GM21786 (cell line): ENCODE measurements around the gene ESR1.
"Not testable (repeated sequence)": the region's sequence is repeated elsewhere in the genome, so short reads cannot be mapped to it uniquely, and the experiment has no call there.

ENCODE experiments used
- ATAC-seq: cut with Tn5 transposase; IDR thresholded peaks from one replicate; pipeline ENCODE4 v1.9.1; 2021; ENCODE audit not compliant: unreplicated experiment

The ESR1 gene

GRCh38 chr6:151964412-151964811 is 156.9 kb downstream of the ESR1 start:
- ATAC-seq, result not testable (repeated sequence)

GRCh38 chr6:151974061-151974617 is 166.7 kb downstream of the ESR1 start:
- ATAC-seq, result no peak

- ATAC-seq, result no peak
Measured at GRCh38 chr6:151975795-151976194, 168.3 kb downstream of the ESR1 start.

- not testable (repeated sequence) for ATAC-seq
Measured at GRCh38 chr6:151988199-151988598, 180.7 kb downstream of the ESR1 start.

GRCh38 chr6:151992091-151992490 is 184.6 kb downstream of the ESR1 start:
- ATAC-seq, result no peak

- ATAC-seq, result no peak
Measured at GRCh38 chr6:151993364-151993763, 185.9 kb downstream of the ESR1 start.

- ATAC-seq, result no peak
Measured at GRCh38 chr6:151998784-151999183, 191.3 kb downstream of the ESR1 start.

- ATAC-seq, result no peak
Measured at GRCh38 chr6:151999194-151999593, 191.7 kb downstream of the ESR1 start.

GRCh38 chr6:152001408-152001807 is 193.9 kb downstream of the ESR1 start:
- ATAC-seq, result no peak

GRCh38 chr6:152002306-152002705 is 194.8 kb downstream of the ESR1 start:
- no peak for ATAC-seq

GRCh38 chr6:152004036-152004566 is 196.6 kb downstream of the ESR1 start:
- ATAC-seq, result no peak

GRCh38 chr6:152004896-152005295 is 197.4 kb downstream of the ESR1 start:
- no peak for ATAC-seq

- no peak for ATAC-seq
Measured at GRCh38 chr6:152008779-152009178, 201.3 kb downstream of the ESR1 start.

GRCh38 chr6:152012227-152012626 is 204.7 kb downstream of the ESR1 start:
- no peak for ATAC-seq

- ATAC-seq, result no peak
Measured at GRCh38 chr6:152018876-152019275, 211.4 kb downstream of the ESR1 start.

GRCh38 chr6:152022303-152022702 is 214.8 kb downstream of the ESR1 start:
- ATAC-seq, result no peak

GRCh38 chr6:152023613-152024012 is 216.1 kb downstream of the ESR1 start:
- no peak for ATAC-seq

GRCh38 chr6:152026291-152026690 is 218.8 kb downstream of the ESR1 start:
- ATAC-seq, result no peak

GRCh38 chr6:152026744-152027143 is 219.3 kb downstream of the ESR1 start:
- not testable (repeated sequence) for ATAC-seq

- not testable (repeated sequence) for ATAC-seq
Measured at GRCh38 chr6:152033765-152034164, 226.3 kb downstream of the ESR1 start.

GRCh38 chr6:152034631-152035030 is 227.1 kb downstream of the ESR1 start:
- ATAC-seq, result no peak

GRCh38 chr6:152046118-152046517 is 238.6 kb downstream of the ESR1 start:
- no peak for ATAC-seq

- ATAC-seq, result no peak
Measured at GRCh38 chr6:152048921-152049320, 241.4 kb downstream of the ESR1 start.
